HG03103 (cell line): Measurements from ENCODE around the gene MPRIP.
A peak's percentile ranks its signal among the peaks of the same experiment; 100 is the strongest.

ENCODE experiments used
- ATAC-seq: cut with Tn5 transposase; IDR thresholded peaks from one replicate; pipeline ENCODE4 v1.9.1; 2021; ENCODE audit warnings: low read depth; ENCODE audit not compliant: unreplicated experiment

Gene MPRIP

DNA sequence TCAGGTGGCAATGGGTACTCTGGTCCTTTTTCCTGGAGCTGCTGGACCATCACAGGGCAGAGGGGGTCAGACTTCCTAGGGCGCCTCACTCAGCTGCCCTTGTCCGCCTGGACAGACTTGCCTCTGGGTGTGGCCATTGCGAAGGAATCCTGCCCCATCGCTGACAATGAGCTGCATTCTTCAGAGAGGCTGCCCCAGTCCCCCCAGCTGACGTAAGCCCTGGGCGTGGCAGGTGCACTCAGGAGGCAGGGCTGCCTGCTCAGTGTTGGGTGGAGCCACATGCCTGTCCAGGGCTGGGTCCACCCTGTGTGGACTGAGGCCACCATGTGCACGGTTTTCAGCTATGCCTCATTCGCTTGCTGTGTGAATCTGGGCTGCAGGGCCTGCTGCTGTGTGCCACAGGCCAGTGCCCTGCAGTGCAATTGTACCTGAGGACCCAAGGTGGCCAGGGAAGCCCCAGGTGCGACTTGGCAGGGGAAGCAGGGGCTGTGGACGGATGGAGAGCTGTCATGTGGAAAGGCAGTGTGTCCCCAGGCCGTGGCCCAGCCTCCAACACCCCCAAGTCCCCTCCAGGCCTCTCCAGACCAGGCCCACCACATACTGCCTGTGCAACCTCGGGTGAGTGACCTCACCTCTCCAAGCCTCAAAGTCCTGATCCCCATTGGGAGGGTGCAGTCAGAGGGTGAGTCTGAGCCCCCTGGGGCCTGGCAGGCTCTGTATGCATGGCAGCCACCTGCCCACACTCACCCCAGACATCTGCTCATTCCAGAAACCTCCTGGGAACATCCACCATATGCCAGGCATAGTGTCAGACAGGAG is 14.0 kb upstream of the MPRIP start:
- no peak for ATAC-seq

DNA sequence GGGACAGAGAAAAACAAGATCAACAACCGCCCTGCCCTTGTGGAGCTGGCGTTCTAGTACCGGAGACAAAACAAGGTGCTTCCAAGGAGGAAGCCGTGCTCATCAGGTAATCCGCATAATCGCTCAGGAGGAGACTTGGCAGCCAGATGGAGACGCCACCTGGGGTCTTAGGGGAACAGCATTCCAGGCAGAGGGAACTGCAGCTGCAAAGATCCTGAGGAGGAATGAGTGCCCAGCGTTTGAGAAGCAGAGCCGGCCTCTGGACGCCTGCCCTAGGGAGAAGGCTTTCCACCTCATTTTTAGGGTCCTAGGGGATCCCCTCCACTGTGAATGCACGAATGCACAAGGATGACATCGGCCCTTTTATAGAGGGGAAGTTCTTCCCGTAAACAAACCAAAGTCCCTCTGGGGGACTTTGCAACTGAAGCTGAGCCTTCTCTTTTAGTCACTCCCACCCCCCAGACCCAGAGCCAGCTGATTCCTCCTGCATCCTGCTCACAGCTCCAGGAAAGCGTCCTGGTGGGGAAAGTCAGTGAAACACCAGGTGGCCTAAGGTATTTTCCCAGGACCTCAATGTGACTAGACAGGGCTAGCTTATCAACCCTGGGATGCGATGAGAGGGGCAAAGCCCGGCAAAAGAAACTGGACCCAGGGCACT is 13.2 kb upstream of the MPRIP start:
- ATAC-seq, result no peak

DNA sequence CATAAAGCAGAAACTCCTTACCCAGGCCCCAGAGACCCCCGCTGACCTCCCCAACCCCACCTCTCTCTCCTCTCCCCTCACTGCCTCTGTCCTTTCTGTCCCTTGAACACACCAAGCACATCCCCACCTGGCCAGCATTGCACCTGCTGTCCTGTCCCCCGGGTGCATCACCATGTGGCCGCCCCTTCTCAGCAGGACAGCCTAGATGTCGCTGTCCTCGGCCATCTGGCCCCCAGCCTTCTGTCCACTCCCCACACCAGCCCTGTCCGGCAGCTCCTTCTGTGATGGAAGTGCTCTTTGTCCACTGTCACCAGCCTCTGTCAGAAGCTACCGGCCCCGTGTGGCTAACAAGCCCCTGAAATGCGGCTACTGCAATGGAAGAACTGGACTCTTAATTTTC is 12.3 kb upstream of the MPRIP start:
- no peak for ATAC-seq

DNA sequence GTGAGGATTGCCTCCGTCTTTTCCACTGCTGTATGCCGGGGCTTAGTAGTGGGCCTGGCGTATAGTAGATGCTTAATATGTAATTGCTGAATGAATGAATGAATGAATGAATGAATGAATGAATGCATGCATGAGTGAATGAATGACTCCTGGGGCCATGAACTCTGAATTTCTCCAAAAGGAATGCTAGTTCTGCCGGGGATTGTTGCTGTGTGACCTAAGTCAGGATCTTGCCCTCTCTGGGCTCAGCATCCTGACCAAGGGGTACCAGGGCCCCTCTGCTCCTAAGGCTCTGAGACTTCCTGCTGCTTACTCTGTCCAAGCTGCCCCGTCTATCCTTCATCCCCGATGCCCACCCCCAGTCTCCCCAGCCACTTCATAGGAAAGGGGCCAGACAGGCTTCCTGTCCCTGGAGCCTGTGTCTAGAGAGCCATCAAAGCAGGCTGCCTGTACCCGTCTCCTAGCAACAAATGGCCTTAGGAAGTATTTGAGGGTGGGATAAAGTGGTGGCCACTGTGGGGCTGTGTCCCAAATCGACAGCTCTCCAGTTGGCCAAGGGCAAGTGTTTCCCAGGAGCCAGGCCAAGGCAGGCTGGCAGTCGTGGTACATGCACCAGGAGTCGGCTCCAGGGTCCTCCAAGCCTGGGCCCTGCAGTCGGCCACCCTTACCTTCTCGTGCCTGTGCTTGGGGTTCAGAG is 11.6 kb upstream of the MPRIP start:
- no peak for ATAC-seq

DNA sequence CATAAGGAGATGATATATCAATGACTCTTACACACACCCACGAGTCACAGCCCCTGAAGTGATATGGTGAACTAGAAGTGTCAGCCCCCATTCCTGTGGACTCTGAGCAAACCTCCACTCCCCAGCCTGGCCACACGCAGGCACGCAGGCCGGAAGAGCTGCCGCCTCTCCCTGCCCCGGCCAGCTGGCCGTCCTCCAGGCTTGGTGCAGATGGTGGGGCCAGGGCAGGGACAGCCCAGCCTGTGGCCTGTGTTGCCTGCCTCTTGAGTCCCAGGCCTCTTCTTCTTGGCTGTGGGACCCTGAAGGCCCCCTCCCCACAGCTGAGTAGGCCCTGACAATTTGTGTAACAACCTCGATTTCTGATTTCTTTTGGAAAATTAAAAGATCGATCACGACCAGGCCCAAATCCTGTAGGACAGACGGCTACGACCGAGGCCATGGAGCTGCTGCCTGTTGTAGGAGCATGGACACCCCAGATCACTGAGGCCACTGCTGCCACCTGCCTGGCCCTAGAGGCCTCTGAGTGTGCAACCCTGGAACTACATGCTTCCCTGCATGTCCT is 10.0 kb upstream of the MPRIP start:
- no peak for ATAC-seq

DNA sequence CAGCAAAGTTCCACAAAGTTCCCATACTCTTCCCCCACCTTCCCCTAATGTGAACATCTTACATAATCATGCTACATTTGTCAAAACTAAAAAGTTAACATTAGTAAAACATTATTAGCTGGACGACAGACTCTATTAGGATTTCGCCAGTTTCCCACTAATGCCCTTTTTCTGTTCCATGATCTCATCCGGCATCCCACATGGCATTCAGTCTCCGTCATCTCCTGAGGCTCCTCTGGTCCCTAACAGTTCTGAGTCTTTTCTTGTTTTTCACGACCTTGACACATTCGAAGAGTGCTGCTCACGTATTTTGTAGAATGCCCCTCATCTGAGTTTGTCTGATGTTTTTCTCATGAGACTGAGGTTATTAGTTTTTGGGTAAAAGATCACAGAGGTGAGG is 8.8 kb upstream of the MPRIP start:
- no peak for ATAC-seq

DNA sequence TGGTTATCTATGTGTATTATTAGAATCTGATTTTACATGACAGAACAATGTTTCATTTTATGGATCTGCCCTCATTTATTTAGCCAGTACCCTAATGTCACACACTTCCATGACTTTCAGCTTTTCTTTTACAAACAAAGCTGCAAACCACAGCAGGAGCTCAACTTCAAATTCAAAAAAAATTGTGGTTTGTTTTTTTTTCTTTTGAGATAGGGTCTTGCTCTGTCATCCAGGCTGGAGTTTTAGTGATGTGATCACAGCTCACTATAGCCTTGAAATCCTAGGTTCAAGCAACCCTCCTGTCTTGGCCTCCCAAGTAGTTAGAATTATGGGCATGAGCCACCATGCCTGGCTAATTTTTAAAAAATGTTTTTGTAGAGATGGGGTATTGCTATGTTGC is 8.2 kb upstream of the MPRIP start:
- no peak for ATAC-seq

DNA sequence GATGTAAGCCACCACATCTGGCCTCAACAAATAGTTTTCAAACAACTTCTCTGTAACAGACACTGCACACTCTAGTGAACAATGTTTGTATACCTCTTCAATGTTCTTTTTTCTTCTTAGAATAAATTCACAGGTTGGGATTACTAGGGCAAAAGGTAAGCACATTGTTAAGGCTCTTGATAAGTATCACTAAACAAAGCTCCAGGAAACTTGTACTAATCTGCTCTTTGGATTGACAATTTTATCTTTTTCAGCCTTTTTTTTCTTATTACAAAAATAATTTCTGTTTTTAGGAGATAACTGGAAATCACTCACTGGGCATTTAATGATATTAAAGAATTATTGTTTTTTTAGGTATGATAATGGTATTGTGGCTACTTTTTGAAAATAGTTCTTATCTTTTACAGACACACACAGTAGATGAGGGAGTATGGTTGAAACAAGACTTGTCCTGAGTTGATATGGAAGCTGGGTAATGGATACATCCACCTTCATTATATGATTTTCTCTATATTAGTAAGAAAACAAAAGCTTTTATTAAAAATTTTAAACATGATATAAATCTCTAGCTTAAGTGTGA is 7.7 kb upstream of the MPRIP start:
- ATAC-seq, result no peak

DNA sequence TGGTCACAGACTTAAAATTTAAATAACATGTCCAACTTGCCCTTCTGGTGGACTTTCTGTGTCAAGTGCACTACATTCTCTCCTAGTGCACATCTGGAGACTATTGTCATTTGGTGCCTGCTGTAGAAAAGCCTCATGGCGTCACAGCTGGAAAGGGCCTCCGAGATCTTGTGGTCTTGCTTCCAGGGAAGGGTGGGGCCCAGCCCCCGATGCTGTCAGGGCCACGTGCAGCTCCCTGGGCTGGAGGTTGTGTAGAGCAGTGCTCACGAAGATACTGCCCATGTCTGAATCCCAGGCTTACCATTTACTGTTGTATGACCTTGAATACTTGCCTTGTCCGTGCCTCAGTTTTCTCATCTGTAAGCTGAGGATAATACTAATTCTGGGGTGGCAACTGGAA is 6.8 kb upstream of the MPRIP start:
- ATAC-seq, result no peak

DNA sequence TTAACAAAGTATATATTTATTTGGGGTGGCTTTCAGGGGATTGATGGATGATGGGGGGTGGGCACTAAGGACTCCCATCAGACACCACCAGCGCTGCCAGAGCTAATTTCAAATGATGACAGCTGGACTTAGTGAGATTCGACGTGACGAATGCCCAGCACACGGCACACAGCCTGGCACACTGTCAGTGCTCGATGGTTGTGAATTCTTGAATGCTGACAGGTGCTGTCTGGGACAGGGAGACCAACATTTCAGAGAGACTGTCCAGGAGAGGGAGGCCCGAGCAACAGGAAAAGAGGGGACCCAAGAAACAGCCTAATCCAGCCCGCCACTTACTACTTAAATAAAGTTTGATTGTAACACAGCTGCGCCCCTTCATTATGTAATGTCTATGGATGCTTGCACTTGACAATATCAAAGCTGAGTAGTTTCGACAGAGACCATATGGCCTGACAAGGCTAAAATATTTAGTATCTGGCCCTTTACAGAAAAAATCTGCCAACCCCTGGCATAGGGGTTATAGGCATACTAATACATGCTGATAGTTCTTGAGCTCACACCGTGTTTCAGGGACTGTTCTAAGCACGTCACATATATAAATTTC is 6.2 kb upstream of the MPRIP start:
- ATAC-seq, result no peak

DNA sequence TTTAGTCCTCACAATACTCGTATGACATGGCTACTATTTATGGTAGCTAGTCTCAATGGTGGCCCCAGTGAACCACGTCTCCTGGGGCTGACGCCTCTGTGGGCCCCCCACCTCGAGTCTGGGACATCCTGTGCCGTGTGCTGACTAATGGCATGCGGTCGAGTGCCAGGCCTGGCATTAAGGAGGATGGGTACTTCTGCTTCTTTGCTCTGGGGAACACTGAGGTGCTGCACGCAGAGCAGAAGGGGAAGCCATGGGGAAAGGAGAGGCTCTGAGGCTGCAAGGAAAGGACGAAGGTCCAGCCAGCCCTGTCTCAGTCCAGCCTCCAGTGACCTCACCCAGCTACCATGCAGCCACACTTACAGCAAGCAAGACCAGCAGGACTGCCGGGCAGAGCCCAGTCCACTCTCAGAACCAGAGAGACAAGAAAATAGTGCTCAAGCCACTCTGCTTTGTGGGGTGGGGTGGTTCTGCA is 5.7 kb upstream of the MPRIP start:
- ATAC-seq, result no peak

DNA sequence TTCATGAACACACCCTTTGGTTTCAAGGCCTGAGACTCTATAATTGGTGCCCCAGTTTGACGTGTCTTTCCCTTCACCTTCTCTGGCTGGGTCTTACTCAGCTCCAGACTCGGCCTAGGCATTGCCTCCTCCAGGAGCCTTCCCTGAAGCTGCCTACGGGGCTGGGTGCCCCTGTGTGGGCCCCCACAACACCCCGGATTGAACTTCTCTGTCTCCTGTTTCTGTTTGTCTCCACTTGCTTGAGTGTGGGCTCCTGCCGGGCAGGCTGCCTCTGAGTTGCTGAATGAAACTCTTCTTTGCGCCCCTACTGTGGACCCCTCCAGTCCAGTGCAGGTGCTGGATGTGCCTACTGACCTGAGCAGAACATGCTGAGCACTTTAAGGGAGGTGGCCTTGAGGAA is 2.3 kb upstream of the MPRIP start:
- ATAC-seq, result no peak

DNA sequence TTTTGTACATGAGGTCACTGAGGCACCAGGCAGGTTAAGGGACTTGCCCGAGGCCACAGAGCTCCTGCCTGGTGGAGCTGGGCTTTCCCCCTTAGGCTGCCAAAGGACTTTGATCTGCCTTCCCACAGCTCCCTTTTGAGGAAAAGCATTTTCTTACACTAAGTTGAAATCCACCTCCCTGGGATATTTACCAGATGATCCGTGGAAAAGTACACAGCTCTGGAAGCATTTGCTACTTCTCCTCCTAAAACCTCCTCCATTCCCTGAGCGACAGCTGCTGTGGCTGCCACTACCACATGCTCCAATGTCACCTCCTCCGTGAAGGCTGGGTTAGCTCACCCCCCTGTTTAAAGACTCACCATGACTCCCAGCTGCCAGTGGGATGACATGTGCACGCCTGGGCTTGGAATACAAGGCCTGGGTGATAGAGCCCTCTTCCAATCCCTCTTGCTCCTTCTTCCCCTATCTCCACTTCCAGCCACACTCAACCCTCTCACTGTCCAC is 1.2 kb upstream of the MPRIP start:
- no peak for ATAC-seq

DNA sequence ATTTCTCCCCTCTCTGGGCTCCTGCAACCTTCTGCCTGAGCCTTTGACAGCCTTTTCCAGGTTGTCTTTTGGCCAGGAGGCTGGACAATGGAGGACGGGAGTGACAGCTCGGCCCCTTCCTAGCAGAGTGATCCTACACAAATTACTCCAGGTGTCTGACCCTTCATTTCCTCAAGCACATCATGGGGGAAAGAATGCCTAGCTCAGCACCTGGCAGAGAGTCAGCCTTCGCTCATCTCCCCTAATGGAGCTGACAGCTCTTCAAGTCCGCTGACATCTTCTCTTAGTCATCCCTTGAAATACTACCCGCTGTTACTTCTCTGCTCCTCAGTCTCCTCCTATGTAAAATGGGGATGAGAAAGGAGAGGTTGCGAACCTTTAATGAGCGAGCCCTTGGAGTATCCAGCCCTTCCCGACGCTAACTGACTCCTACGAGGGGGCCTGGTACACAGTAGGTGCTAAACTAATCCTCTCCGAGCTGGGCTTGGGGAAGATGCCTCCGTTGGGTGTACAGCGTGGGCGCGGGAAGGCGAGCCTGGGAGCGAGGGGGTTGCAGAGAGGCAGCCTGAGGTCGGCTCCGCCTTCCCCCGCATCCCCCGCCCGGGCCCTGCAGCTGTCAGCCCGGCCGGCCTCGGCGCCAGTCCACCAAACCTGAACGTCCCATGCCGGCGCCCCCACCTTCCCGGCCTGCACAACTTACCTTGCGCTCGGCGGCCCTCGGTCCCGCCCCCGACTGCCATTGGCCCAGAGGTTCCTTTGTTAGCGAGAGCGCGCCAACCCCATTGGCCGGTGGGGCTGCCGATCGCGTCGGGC is 480 bp upstream of the MPRIP start:
- peak; percentile 83 for ATAC-seq

DNA sequence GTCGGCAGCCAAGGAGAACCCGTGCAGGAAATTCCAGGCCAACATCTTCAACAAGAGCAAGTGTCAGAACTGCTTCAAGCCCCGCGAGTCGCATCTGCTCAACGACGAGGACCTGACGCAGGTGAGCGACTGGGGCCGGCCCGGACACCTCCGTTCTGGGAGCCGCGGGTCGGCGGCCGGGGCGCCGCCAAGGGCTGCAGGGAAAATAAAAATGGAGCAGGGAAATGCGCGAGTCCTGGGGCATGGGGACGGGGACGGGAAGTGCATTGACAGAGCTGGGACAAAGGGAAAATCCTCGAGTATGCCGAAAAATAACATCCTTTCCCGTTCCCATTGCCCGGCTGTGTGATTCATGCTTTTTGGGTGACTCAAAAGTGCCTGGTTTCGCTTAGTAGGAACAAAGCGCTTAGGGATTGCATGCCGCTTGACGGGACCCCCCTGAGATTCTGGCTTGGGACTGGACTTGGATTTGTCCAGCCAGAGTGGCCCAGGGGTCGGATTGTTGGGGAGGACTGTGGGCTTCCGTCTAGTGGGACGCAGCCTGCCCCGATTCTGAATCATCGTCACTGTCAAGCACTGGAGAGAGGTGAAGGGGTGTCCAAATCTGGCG is 699 bp downstream of the MPRIP start:
- ATAC-seq, result no peak

DNA sequence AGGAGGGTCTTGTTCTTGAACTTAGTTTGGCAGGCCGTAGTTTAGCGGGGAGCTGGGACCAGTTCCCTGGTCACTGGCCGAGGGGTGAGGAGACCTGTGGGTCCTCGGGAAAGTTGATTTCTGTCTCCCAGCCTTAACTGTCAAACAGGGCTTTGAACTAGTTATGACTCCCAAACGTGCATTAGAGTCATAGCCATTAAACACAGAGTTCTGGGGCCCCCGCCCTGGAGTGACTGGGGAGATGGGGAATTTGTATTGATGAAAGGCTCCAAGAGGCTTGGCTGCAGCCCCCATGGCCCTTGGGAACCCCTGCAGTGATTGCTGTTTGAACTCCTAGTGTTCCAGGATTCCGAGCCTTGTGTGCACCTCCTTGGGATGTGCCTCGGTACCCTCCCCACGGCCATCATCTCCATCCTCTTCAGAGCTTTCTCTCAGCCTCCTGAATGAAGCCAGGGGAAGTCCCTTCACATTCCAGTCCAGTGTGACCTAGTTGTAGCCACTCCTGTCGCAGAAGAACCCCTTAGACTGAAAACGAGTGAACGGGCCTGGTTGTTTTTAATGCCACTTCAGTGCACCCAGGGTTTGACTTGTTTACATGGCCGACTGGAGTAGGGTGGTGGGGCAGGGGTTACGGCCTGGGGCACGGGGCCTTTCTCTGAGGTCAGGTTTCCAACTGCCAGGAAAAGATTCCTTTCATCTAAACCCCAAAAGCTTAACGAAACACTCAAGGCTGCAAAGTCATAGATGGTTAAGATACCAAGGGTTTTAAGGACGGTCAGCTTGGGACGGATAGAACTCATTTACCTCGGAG is 1.4 kb downstream of the MPRIP start:
- no peak for ATAC-seq

DNA sequence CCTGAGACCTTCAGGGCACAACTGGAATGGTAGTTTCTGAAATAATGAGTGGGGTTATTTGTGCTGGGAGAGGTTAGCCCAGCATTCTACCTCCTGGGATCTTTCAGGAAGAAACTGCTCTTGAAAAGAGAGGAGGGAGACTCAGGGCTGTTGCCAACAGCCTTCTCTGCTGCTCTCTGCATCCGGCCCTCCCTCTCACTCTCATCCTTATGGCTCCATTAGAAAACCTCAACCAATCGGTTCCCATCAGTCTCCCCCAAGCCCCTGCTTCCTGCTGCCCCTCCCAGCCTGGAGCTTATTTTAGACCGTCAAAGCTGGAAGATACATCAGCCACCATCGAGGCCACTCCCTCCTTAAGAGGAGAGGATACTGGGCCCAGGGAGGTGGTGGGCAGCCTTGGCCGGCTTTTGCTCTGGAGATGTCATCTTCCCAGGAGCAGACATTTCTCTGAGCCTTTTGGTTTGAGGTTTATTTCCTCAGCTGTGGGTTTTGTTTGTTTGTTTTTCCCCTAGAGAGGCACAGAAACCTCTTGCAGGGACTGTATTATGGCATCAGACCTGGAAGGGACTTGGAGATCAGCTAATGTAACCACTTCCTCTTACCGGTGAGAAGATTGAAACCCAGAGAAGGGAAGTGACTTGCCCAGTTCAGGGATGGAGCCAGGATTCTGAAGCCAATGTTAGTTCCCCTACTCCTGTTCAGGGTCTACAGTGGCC is 2.7 kb downstream of the MPRIP start:
- ATAC-seq, result no peak

DNA sequence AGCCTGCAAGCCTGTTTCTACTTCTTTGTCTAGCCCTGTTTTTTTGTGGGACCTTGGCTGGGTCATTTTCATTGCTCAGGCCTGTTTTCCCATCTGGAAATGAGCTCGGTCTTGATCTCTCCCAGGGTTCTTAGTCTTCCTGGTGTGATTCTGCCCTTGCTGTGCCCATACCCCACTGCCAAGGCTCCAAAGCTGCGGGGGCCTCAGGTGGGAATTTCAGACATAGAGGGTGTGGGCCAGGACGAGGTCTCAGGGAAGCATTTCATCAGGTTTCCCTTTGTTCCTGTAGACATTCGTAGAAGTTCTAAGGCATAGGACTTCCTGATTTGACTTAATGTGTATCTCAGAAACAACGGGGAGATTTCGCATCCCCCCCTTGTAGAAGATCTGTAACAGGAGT is 5.8 kb downstream of the MPRIP start:
- ATAC-seq, result no peak
